Endothelial cell of umbilical vein (primary cell): ENCODE measurements around the gene YPEL4. TPM values are rescaled to one million over a fixed set of nuclear protein-coding genes. Genes with fewer than 3 reads are reported as not detected.

Source experiments
- BruUV-seq: library from RNA; stranded (reverse); fragments of 400-500 nt; replicated peaks from 2 replicates; lab custom pipeline; 2021; lab: Mats Ljungman, UMichigan
- CTCF ChIA-PET: fragments of 300-600, 350-600 bp; sonication (Branson Sonifier 250); formaldehyde crosslinking; loops from one replicate; lab custom pipeline; 2021; ENCODE audit warnings: antibody characterized with exemption, inconsistent platforms; lab: Charles Lee
- POLR2A ChIA-PET: fragments of 300-600, 350-600 bp; sonication (Branson Sonifier 250); formaldehyde crosslinking; loops from one replicate; lab custom pipeline; 2021; ENCODE audit warnings: antibody characterized with exemption, inconsistent platforms; lab: Charles Lee
- DNase-seq: peaks from one replicate; pipeline ENCODE4 v3.0.0-alpha.2; 2011; ENCODE audit warnings: low read depth, low spot score
- FAIRE-seq: peaks from 2 replicates; lab custom pipeline; 2011; peaks lifted over from hg19 to GRCh38; lab: Jason Lieb, UNC
- H2AFZ ChIP-seq: 2 replicates; pipeline ENCODE4 v1.6.0; 2012; ENCODE audit warnings: low read depth, low read length, control low read depth, inconsistent platforms
- H3K27ac ChIP-seq: 2 replicates; pipeline ENCODE4 v1.5.1; 2011; ENCODE audit warnings: low read depth, mild to moderate bottlenecking, control low read depth, low read length, moderate library complexity; ENCODE audit not compliant: insufficient read depth
- H3K27me3 ChIP-seq, 2 experiments: 2 replicates each; pipeline versions ENCODE4 v1.6.0 to v1.6.1; 2011; ENCODE audit warnings: low read length in 2 of 2, mixed read lengths in 1 of 2; ENCODE audit not compliant: control insufficient read depth in 2 of 2, insufficient read depth in 2 of 2
- H3K36me3 ChIP-seq, 2 experiments: 2 replicates in 1 of 2; 3 replicates in 1 of 2; pipeline ENCODE4 v1.5.1; 2011; ENCODE audit warnings: low read length in 2 of 2, mild to moderate bottlenecking in 1 of 2, moderate library complexity in 1 of 2; ENCODE audit not compliant: control insufficient read depth in 2 of 2, insufficient read depth in 2 of 2; ENCODE audit errors: extremely low read depth in 1 of 2
- H3K4me1 ChIP-seq: 3 replicates; pipeline ENCODE4 v1.5.1; 2011; ENCODE audit warnings: mild to moderate bottlenecking, low read length; ENCODE audit not compliant: control insufficient read depth, insufficient read depth; ENCODE audit errors: extremely low read depth
- H3K4me2 ChIP-seq: 2 replicates; pipeline ENCODE4 v1.6.1; 2011; ENCODE audit warnings: low read length, control low read depth, mixed read lengths; ENCODE audit not compliant: insufficient read depth
- H3K4me3 ChIP-seq, 3 experiments: fragments of 200-600 bp in 1 of 3; sonication (generic), shearing (Covaris generic) in 1 of 3; replicated peaks in 1 of 3; 2 replicates each; pipeline ENCODE4 v1.5.1; 2011 to 2016; ENCODE audit warnings: control low read depth in 3 of 3, low read length in 3 of 3, mild to moderate bottlenecking in 2 of 3, inconsistent platforms in 1 of 3, low read depth in 1 of 3, moderate library complexity in 1 of 3; ENCODE audit not compliant: insufficient read depth in 1 of 3
- H3K79me2 ChIP-seq: 2 replicates; pipeline ENCODE4 v1.6.0; 2012; ENCODE audit warnings: low read length, inconsistent platforms; ENCODE audit not compliant: control insufficient read depth, insufficient read depth
- H3K9ac ChIP-seq: replicated peaks from 2 replicates; pipeline ENCODE3; 2011; ENCODE audit warnings: low read length, control low read depth; ENCODE audit not compliant: insufficient read depth; ENCODE audit errors: extremely low read depth
- H3K9me1 ChIP-seq: replicated peaks from 3 replicates; pipeline ENCODE4 v1.6.0; 2011; ENCODE audit warnings: mild to moderate bottlenecking, low read length; ENCODE audit not compliant: control insufficient read depth, insufficient read depth; ENCODE audit errors: extremely low read depth
- H3K9me3 ChIP-seq: replicated peaks from 2 replicates; pipeline ENCODE4 v1.5.1; 2012; ENCODE audit warnings: low read length, inconsistent platforms; ENCODE audit not compliant: control insufficient read depth, insufficient read depth
- H4K20me1 ChIP-seq: replicated peaks from 2 replicates; pipeline ENCODE3; 2011; ENCODE audit warnings: mild to moderate bottlenecking, low read length; ENCODE audit not compliant: control insufficient read depth, insufficient read depth; ENCODE audit errors: extremely low read depth
- EZH2 ChIP-seq: IDR thresholded peaks from 2 replicates; pipeline ENCODE4 v1.6.1; 2012; ENCODE audit warnings: borderline replicate concordance, low read depth, mild to moderate bottlenecking, moderate library complexity, low read length, inconsistent platforms; ENCODE audit not compliant: severe bottlenecking
- FOS ChIP-seq: IDR thresholded peaks from 2 replicates; pipeline ENCODE4 v1.6.1; 2011; ENCODE audit warnings: mild to moderate bottlenecking, low read length, moderate library complexity, borderline replicate concordance; ENCODE audit not compliant: insufficient read depth
- GATA2 ChIP-seq: IDR thresholded peaks from 2 replicates; pipeline ENCODE4 v1.7.0; 2011; ENCODE audit warnings: low read depth, mild to moderate bottlenecking, moderate library complexity, mixed read lengths, low read length; ENCODE audit not compliant: insufficient read length, insufficient read depth
- JUN ChIP-seq: IDR thresholded peaks from 2 replicates; pipeline ENCODE4 v1.6.1; 2011; ENCODE audit warnings: borderline replicate concordance, low read depth; ENCODE audit not compliant: insufficient read length, insufficient read depth
- MYC ChIP-seq: IDR thresholded peaks from one replicate; pipeline ENCODE4 v1.6.1; 2011; ENCODE audit warnings: mild to moderate bottlenecking, low read depth, low read length
- POLR2A ChIP-seq: IDR thresholded peaks from 2 replicates; pipeline ENCODE4 v1.6.1; 2012; ENCODE audit warnings: low read depth, mild to moderate bottlenecking, control low read depth, low read length
- POLR2AphosphoS5 ChIP-seq: IDR thresholded peaks from 2 replicates; pipeline ENCODE4 v1.6.1; 2012; ENCODE audit warnings: low read depth, mild to moderate bottlenecking, control low read depth, low read length, moderate library complexity; ENCODE audit not compliant: insufficient read depth
- dilution Hi-C: fragments of 300-500 bp; cut with MboI; formaldehyde crosslinking; loops from one replicate; pipeline ENCODE4 v1.15.0; 2019; ENCODE audit warnings: low sequenced_read_pairs; ENCODE audit not compliant: extremely low pct_ligation_motif_present
- intact Hi-C: fragments of 100-400 bp; cut with micrococcal nuclease; formaldehyde crosslinking; loops from one replicate; pipeline ENCODE4 v1.10.0; 2022
- polyA plus RNA-seq, 4 experiments: library from polyadenylated mRNA; depleted of rRNA in 3 of 4; stranded (reverse) in 3 of 4; unstranded in 1 of 4; fragments of >200 nt; gene quantifications; 2 replicates each; pipeline versions ENCODE4 v1.2.1 to v1.2.3, GENCODE V29; 2011 to 2012; ENCODE audit warnings: missing spikeins in 1 of 4
- total RNA-seq: library from RNA; stranded (reverse); gene quantifications from 2 replicates; pipeline ENCODE4 v1.2.3, GENCODE V29; 2021
- TF ChIP-seq, protein P1 (sequence below), 2 donors: IDR thresholded peaks; 1 replicate in 1 of 2; 2 replicates in 1 of 2; pipeline ENCODE4 v1.5.1; 2011; ENCODE audit warnings: low read length in 2 of 2, mild to moderate bottlenecking in 2 of 2, moderate library complexity in 2 of 2, control low read depth in 1 of 2, inconsistent platforms in 1 of 2, low read depth in 1 of 2; ENCODE audit not compliant: insufficient read depth in 1 of 2; ENCODE audit errors: extremely low read depth in 1 of 2
- TF ChIP-seq, protein P2 (sequence below): IDR thresholded peaks from 2 replicates; pipeline ENCODE4 v1.6.1; 2011; ENCODE audit not compliant: insufficient read depth, insufficient read length

Gene YPEL4
- total and polyA plus RNA-seq, 2 donors (not counting 3 experiments of a cell fraction or from before 2014, with no cell fraction given): 0.03 to 0.24 TPM

- H3K4me1 ChIP-seq: peaks cover 15% of the 10 kb centered on the region
- H3K27me3 ChIP-seq: peaks cover 14% of the 10 kb centered on the region in 2 experiments
- TF ChIP-seq POLR2A (no peak), MYC (no peak), POLR2AphosphoS5 (no peak), JUN (no peak), FOS (no peak), GATA2 (no peak), EZH2 (no peak)
- TF ChIP-seq, protein P1, sequence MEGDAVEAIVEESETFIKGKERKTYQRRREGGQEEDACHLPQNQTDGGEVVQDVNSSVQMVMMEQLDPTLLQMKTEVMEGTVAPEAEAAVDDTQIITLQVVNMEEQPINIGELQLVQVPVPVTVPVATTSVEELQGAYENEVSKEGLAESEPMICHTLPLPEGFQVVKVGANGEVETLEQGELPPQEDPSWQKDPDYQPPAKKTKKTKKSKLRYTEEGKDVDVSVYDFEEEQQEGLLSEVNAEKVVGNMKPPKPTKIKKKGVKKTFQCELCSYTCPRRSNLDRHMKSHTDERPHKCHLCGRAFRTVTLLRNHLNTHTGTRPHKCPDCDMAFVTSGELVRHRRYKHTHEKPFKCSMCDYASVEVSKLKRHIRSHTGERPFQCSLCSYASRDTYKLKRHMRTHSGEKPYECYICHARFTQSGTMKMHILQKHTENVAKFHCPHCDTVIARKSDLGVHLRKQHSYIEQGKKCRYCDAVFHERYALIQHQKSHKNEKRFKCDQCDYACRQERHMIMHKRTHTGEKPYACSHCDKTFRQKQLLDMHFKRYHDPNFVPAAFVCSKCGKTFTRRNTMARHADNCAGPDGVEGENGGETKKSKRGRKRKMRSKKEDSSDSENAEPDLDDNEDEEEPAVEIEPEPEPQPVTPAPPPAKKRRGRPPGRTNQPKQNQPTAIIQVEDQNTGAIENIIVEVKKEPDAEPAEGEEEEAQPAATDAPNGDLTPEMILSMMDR (IDR thresholded peaks at IDR 0.05; ENCODE audit: extremely low read depth in 1 of 2, insufficient read depth in 1 of 2, low read depth in 1 of 2, low read length in 2 of 2): no peak
- TF ChIP-seq, protein P2, sequence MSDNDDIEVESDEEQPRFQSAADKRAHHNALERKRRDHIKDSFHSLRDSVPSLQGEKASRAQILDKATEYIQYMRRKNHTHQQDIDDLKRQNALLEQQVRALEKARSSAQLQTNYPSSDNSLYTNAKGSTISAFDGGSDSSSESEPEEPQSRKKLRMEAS: no peak
- no peak overlapping the region for H3K9ac ChIP-seq
- H3K9me3 ChIP-seq: no peaks in the 10 kb centered on the region
- ChIA-PET POLR2A (no interaction called here), CTCF (interaction anchor here (1.1 to 1.7 kb wide), 3 partner anchors 9 to 67 kb away, joined by 3 to 12 read pairs (median 6); no protein-coding TSS in a partner anchor)
- FAIRE-seq (no peak), DNase-seq (no peak)
- H3K4me2 ChIP-seq: no peak overlapping the region
- no peaks in the 10 kb centered on the region for H3K9me1 ChIP-seq
- H3K79me2 ChIP-seq: peaks cover 16% of the 10 kb centered on the region
- H3K36me3 ChIP-seq: no peaks in the 10 kb centered on the region
- H2AFZ ChIP-seq: no peak overlapping the region
- H4K20me1 ChIP-seq: no peaks in the 10 kb centered on the region
- no peak overlapping the region for H3K4me3 ChIP-seq
- intact Hi-C loops (no loop called here), dilution Hi-C loops (no loop called here)
- BruUV-seq: no TSS peak
- H3K27ac ChIP-seq: no peak overlapping the region
These were observed 14.5 kb downstream of the YPEL4 start for GRCh38 chr11:57635246-57635645.
